ENCODE results near the gene DNAJB8. TPM values are rescaled to one million over a fixed set of nuclear protein-coding genes. Genes with fewer than 3 reads are reported as not detected.
A peak's percentile ranks its signal among the peaks of the same experiment; 100 is the strongest.

The DNAJB8 gene
- total RNA-seq, 1 experiment from 2014 or later = not detected

GRCh38 chr3:128487813-128488635 is 21.3 kb upstream of the DNAJB8 start:
- Mint-ChIP-seq H3K27me3 (ENCODE audit: insufficient read depth, unreplicated experiment) (peaks cover 24% of the 10 kb centered on the region), H3K9me3 (ENCODE audit: unreplicated experiment) (no peaks in the 10 kb centered on the region), H3K4me1 (ENCODE audit: insufficient read depth, unreplicated experiment) (peaks cover 4% of the 10 kb centered on the region), H3K36me3 (ENCODE audit: insufficient read depth, unreplicated experiment) (no peaks in the 10 kb centered on the region), H3K4me3 (ENCODE audit: unreplicated experiment) (peak overlapping the region; percentile 85), H3K27ac (ENCODE audit: low read depth, unreplicated experiment) (no peak overlapping the region)
- no TSS peak for BruUV-seq (replicated peaks)
- intact Hi-C loops (cut with micrococcal nuclease) = no loop called here
- no peak for TF ChIP-seq CTCF (IDR thresholded peaks at IDR 0.05; ENCODE audit: unreplicated experiment)
- CTCF ChIA-PET = no interaction called here
- POLR2A ChIA-PET = interaction anchor here (0.6 kb wide), 1 partner anchor 53 kb away, joined by 3 read pairs; no protein-coding TSS in a partner anchor
- peak; percentile 76 for DNase-seq (ENCODE audit: unreplicated experiment)

DNA sequence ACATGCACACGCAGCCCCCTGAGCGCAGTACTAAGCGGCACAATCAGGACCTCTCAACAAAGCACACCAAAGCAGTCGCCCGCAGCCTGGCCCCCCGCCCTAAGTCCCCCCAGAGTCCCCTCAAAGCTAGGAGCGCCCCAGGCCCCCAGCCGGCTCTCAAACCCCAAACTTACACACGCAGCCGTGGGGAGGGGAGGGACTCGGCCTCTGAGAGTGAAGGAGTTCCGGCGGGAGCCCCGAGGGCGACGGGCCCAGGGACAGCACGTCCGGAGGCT is 20.8 kb upstream of the DNAJB8 start:
- CTCF ChIA-PET = no interaction called here
- no peak overlapping the region for H3K27ac Mint-ChIP-seq (ENCODE audit: low read depth, unreplicated experiment)

GRCh38 chr3:128486681-128487537 is 20.2 kb upstream of the DNAJB8 start:
- H3K27ac Mint-ChIP-seq (ENCODE audit: low read depth, unreplicated experiment) = no peak overlapping the region

More for the DNA sequence above, 20.8 kb upstream of the DNAJB8 start:
- TF ChIP-seq CTCF (IDR thresholded peaks at IDR 0.05; ENCODE audit: unreplicated experiment) = no peak
- intact Hi-C loops (cut with micrococcal nuclease) = no loop called here
- Mint-ChIP-seq H3K9me3 (ENCODE audit: unreplicated experiment) (no peaks in the 10 kb centered on the region), H3K36me3 (ENCODE audit: insufficient read depth, unreplicated experiment) (no peaks in the 10 kb centered on the region), H3K27me3 (ENCODE audit: insufficient read depth, unreplicated experiment) (peaks cover 24% of the 10 kb centered on the region), H3K4me1 (ENCODE audit: insufficient read depth, unreplicated experiment) (peaks cover 4% of the 10 kb centered on the region), H3K4me3 (ENCODE audit: unreplicated experiment) (peak overlapping the region; percentile 85)
- POLR2A ChIA-PET = interaction anchor here (0.6 kb wide), 1 partner anchor 53 kb away, joined by 3 read pairs; no protein-coding TSS in a partner anchor
- no TSS peak for BruUV-seq (replicated peaks)
- DNase-seq (ENCODE audit: unreplicated experiment) = no peak

More at GRCh38 chr3:128486681-128487537, 20.2 kb upstream of the DNAJB8 start:
- BruUV-seq (replicated peaks) = no TSS peak
- CTCF ChIA-PET = interaction anchor here (0.8 to 1.0 kb wide), 2 partner anchors 49 to 61 kb away, joined by 3 read pairs; no protein-coding TSS in a partner anchor
- POLR2A ChIA-PET = interaction anchor here (0.6 kb wide), 1 partner anchor 52 kb away, joined by 3 read pairs; no protein-coding TSS in a partner anchor
- Mint-ChIP-seq H3K9me3 (ENCODE audit: unreplicated experiment) (no peaks in the 10 kb centered on the region), H3K4me1 (ENCODE audit: insufficient read depth, unreplicated experiment) (peaks cover 4% of the 10 kb centered on the region), H3K4me3 (ENCODE audit: unreplicated experiment) (peak overlapping the region; percentile 85), H3K27me3 (ENCODE audit: insufficient read depth, unreplicated experiment) (peaks cover 24% of the 10 kb centered on the region), H3K36me3 (ENCODE audit: insufficient read depth, unreplicated experiment) (no peaks in the 10 kb centered on the region)
- peak; percentile 4 for DNase-seq (ENCODE audit: unreplicated experiment)
- TF ChIP-seq CTCF (IDR thresholded peaks at IDR 0.05; ENCODE audit: unreplicated experiment) = no peak
- intact Hi-C loops (cut with micrococcal nuclease) = no loop called here
